GM12878 (cell line): ENCODE measurements around the gene ZMYND10. TPM values are rescaled to one million over a fixed set of nuclear protein-coding genes. Genes with fewer than 3 reads are reported as not detected.

Source experiments
- ATAC-seq: fragments of 200-7000 bp; cut with Tn5 transposase; 3 replicates; pipeline ENCODE4 v1.9.1; 2020; ENCODE audit warnings: mild to moderate bottlenecking, moderate library complexity
- BruUV-seq: library from RNA; stranded (reverse); fragments of 400-500 nt; replicated peaks from 2 replicates; lab custom pipeline; 2021; lab: Mats Ljungman, UMichigan
- CTCF ChIA-PET: fragments of 300-600 bp; sonication (Branson Sonifier 250); formaldehyde crosslinking; extraction: SDS; loops from one replicate; lab custom pipeline; 2021; ENCODE audit warnings: inconsistent platforms; lab: Yijun Ruan, JAX
- POLR2A ChIA-PET: fragments of 350-600 bp; formaldehyde crosslinking; extraction: SDS; loops from one replicate; lab custom pipeline; 2021; ENCODE audit warnings: inconsistent platforms; lab: Charles Lee
- RAD21 ChIA-PET: fragments of 300-600 bp; sonication (Branson Sonifier 250); formaldehyde crosslinking; loops from one replicate; lab custom pipeline; 2023; ENCODE audit warnings: antibody characterized with exemption; ENCODE audit not compliant: unreplicated experiment; lab: Charles Lee
- SMC1A ChIA-PET: fragments of 300-600 bp; sonication (Branson Sonifier 250); formaldehyde crosslinking; loops from one replicate; lab custom pipeline; 2023; ENCODE audit not compliant: unreplicated experiment, uncharacterized antibody; lab: Charles Lee
- DNase-seq: peaks from one replicate; pipeline ENCODE4 v3.0.0-alpha.2; 2011; ENCODE audit warnings: low read depth, low spot score
- FAIRE-seq: peaks from 3 replicates; lab custom pipeline; 2011; peaks lifted over from hg19 to GRCh38; lab: Jason Lieb, UNC
- H2AFZ ChIP-seq: 2 replicates; pipeline ENCODE4 v1.6.0; 2011; ENCODE audit warnings: low read depth, low read length, control low read depth; ENCODE audit not compliant: control insufficient read depth
- H3K27ac ChIP-seq: 2 replicates; pipeline ENCODE4 v1.5.1; 2011; ENCODE audit warnings: control low read depth; ENCODE audit not compliant: control insufficient read depth, insufficient read depth
- H3K27me3 ChIP-seq, 2 experiments: replicated peaks in 1 of 2; 2 replicates each; pipeline versions ENCODE4 v1.6.0 to v1.6.1; 2011; ENCODE audit warnings: low read length in 1 of 2; ENCODE audit not compliant: control insufficient read depth in 2 of 2, insufficient read depth in 2 of 2
- H3K36me3 ChIP-seq, 2 experiments: 2 replicates each; pipeline ENCODE4 v1.5.1; 2011; ENCODE audit warnings: low read length in 1 of 2; ENCODE audit not compliant: control insufficient read depth in 2 of 2, insufficient read depth in 2 of 2
- H3K4me1 ChIP-seq: 2 replicates; pipeline ENCODE4 v1.6.1; 2011; ENCODE audit warnings: mild to moderate bottlenecking, low read length, moderate library complexity, mixed read lengths; ENCODE audit not compliant: control insufficient read depth, insufficient read depth
- H3K4me2 ChIP-seq: 2 replicates; pipeline ENCODE4 v1.6.0; 2011; ENCODE audit warnings: control low read depth; ENCODE audit not compliant: control insufficient read depth, insufficient read depth
- H3K4me3 ChIP-seq: fragments of 200-600 bp; sonication (generic); 2 replicates; pipeline ENCODE4 v1.5.1; 2016
- H3K79me2 ChIP-seq: 2 replicates; pipeline ENCODE4 v1.6.0; 2011; ENCODE audit warnings: low read length; ENCODE audit not compliant: control insufficient read depth, insufficient read depth
- H3K9ac ChIP-seq: 2 replicates; pipeline ENCODE4 v1.8.0; 2011; ENCODE audit warnings: low read length, control low read depth, mixed read lengths; ENCODE audit not compliant: control insufficient read depth, insufficient read depth
- H3K9me3 ChIP-seq: replicated peaks from 3 replicates; pipeline ENCODE4 v1.5.1; 2011; ENCODE audit warnings: mild to moderate bottlenecking, low read length; ENCODE audit not compliant: control insufficient read depth, insufficient read depth
- H4K20me1 ChIP-seq: 2 replicates; pipeline ENCODE4 v1.6.0; 2011; ENCODE audit not compliant: control insufficient read depth, insufficient read depth
- CEBPB ChIP-seq, 2 experiments: fragments of 150-350 bp in 1 of 2; IDR thresholded peaks; 2 replicates each; pipeline ENCODE4 v1.6.1; 2012 to 2014; ENCODE audit warnings: low read depth in 2 of 2, low read length in 2 of 2, borderline replicate concordance in 1 of 2, inconsistent platforms in 1 of 2
- MTA2 ChIP-seq: fragments of 450-650 bp; IDR thresholded peaks from 2 replicates; pipeline ENCODE4 v1.6.1; 2016; ENCODE audit warnings: low read depth, mild to moderate bottlenecking, moderate library complexity
- MYC ChIP-seq: IDR thresholded peaks from 2 replicates; pipeline ENCODE4 v1.6.1; 2011; ENCODE audit warnings: mild to moderate bottlenecking, low read length, moderate library complexity, inconsistent platforms; ENCODE audit not compliant: insufficient read depth, insufficient replicate concordance, insufficient read length, severe bottlenecking
- NFYB ChIP-seq: IDR thresholded peaks from 2 replicates; pipeline ENCODE4 v1.6.1; 2011; ENCODE audit warnings: low read depth, mild to moderate bottlenecking, low read length, improper control_type of control experiment, moderate library complexity; ENCODE audit not compliant: insufficient read depth
- PML ChIP-seq: IDR thresholded peaks from 2 replicates; pipeline ENCODE4 v1.6.1; 2012; ENCODE audit warnings: low read length, inconsistent platforms
- RAD51 ChIP-seq: fragments of 450-650 bp; IDR thresholded peaks from 2 replicates; pipeline ENCODE4 v1.6.1; 2016; ENCODE audit warnings: moderate library complexity, mild to moderate bottlenecking, inconsistent platforms
- ZNF24 ChIP-seq: fragments of 450-650 bp; IDR thresholded peaks from 2 replicates; pipeline ENCODE4 v1.6.1; 2017; ENCODE audit warnings: antibody characterized with exemption, mild to moderate bottlenecking
- ZNF274 ChIP-seq: IDR thresholded peaks from one replicate; pipeline ENCODE4 v1.8.0; 2011; ENCODE audit not compliant: insufficient read length, insufficient read depth
- ZNF384 ChIP-seq: IDR thresholded peaks from 2 replicates; pipeline ENCODE4 v1.6.1; 2012; ENCODE audit warnings: low read depth, mild to moderate bottlenecking, low read length, improper control_type of control experiment, borderline replicate concordance
- ZNF622 ChIP-seq: fragments of 450-650 bp; IDR thresholded peaks from 2 replicates; pipeline ENCODE4 v1.6.1; 2017; ENCODE audit warnings: mild to moderate bottlenecking, inconsistent platforms
- WGBS: methylation state at CpG from one replicate; pipeline ENCODE4 v1.1.6; 2016; ENCODE audit warnings: low lambda C conversion rate; ENCODE audit not compliant: insufficient replicate concordance, insufficient coverage; ENCODE audit errors: missing lambda C conversion rate; 5-methylcytosine and 5-hydroxymethylcytosine counted together
- in situ Hi-C: fragments of 300-500 bp; cut with MboI; formaldehyde crosslinking; loops from 9 replicates; pipeline ENCODE4 v1.14.3; 2018; ENCODE audit warnings: mixed read lengths
- intact Hi-C: fragments of 100-400 bp; cut with micrococcal nuclease; formaldehyde crosslinking; loops from one replicate; pipeline ENCODE4 v1.14.2; 2022; ENCODE audit not compliant: unreplicated experiment
- polyA plus RNA-seq, 11 experiments: library from polyadenylated mRNA; depleted of rRNA in 4 of 11; unstranded in 6 of 11; stranded (reverse) in 5 of 11; fragments of >200 nt; fragmentation: Nextera tagmentation in 4 of 11; fragmentation: Illumina TruSeq in 1 of 11; extraction: Ambion mirVana in 4 of 11; extraction: Trizol in 1 of 11; gene quantifications; 1 replicate in 1 of 11; 2 replicates in 10 of 11; pipeline versions ENCODE4 v1.2.1 to v1.2.3, GENCODE V29; 2011 to 2016; ENCODE audit warnings: inconsistent platforms in 2 of 11, missing spikeins in 2 of 11, low read depth in 1 of 11
- total RNA-seq, 4 experiments: library from RNA; depleted of rRNA in 3 of 4; stranded (reverse); fragments of >200 nt in 3 of 4; fragmentation: Illumina TruSeq in 1 of 4; extraction: Trizol in 1 of 4; gene quantifications; 2 replicates each; pipeline versions ENCODE4 v1.2.1 to v1.2.3, GENCODE V29; 2013 to 2021
- TF ChIP-seq, protein P1 (sequence below): fragments of 450-650 bp; IDR thresholded peaks from 2 replicates; pipeline ENCODE4 v1.6.1; 2018; ENCODE audit warnings: mild to moderate bottlenecking, low read depth, moderate library complexity; ENCODE audit not compliant: partially characterized antibody
- TF ChIP-seq, protein P2 (sequence below): fragments of 150-350 bp; IDR thresholded peaks from 2 replicates; pipeline ENCODE4 v1.6.1; 2016; ENCODE audit warnings: low read depth, low read length
- TF ChIP-seq, protein P3 (sequence below): fragments of 450-650 bp; IDR thresholded peaks from 2 replicates; pipeline ENCODE4 v1.6.1; 2017; ENCODE audit warnings: mild to moderate bottlenecking, moderate library complexity

The ZMYND10 gene
- total and polyA plus RNA-seq, 10 of the 15 experiments (the other 5 are each of a cell fraction or from before 2014, with no cell fraction given) = 0.11 to 1.0 (median 0.37) TPM

DNA sequence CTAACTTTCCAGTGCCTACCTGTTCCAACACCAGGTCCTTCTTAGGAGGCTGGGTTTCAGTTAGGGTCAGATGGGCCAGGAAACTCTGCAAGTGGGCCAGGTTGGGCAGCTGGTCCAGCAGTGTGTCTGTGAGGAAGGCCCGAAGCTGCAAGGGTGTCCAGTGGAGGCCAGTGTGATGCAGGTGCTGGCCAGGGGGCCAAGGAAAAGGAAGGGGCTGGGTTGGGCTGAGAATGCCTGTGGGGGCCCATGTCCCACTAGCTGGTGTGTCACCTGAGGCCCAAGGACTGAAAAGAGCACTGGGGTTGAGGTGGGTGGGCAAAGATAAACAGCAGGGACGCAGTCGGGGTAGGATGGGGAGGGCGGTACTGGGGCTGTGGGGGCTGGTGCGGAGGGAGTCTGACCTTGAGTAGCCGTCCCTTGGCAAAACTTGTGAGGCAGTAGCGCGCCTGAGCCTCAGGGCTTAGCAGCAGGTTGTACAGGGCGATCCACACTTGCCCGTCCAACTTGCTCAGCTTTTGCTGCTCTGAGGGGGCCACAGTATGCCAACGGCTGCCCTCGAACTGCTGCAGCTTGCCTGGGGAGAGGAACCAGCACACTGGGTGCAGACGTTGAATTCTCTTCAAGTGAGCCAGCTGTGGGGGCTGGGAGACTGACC is 3.4 kb downstream of the ZMYND10 start:
- Histone ChIP-seq H2AFZ (no peak overlapping the region), H3K9me3 (no peaks in the 10 kb centered on the region), H3K79me2 (peaks cover 34% of the 10 kb centered on the region), H4K20me1 (no peaks in the 10 kb centered on the region), H3K27me3 (no peaks in the 10 kb centered on the region), H3K4me2 (no peak overlapping the region), H3K4me1 (peaks cover 8% of the 10 kb centered on the region; the same call in 1 of the 2 replicates), H3K9ac (no peak overlapping the region), H3K4me3 (no peak overlapping the region), H3K36me3 (no peaks in the 10 kb centered on the region), H3K27ac (no peak overlapping the region)
- intact Hi-C loops (no loop called here), in situ Hi-C loops (no loop called here)
- WGBS = 79% methylated on average over 12 of the region's 13 CpGs
- FAIRE-seq = no peak
- no TSS peak for BruUV-seq
- CTCF ChIA-PET = no interaction called here
- no peak for ATAC-seq
- DNase-seq = no peak
- RAD21 ChIA-PET = no interaction called here
- SMC1A ChIA-PET = no interaction called here
- POLR2A ChIA-PET = interaction anchor here (0.7 to 7.0 kb wide), 3 partner anchors 8 to 107 kb away, joined by 3 to 84 read pairs (median 3); partner anchors contain the start of genes CYB561D2 and NPRL2
- TF ChIP-seq ZNF622 (no peak), RAD51 (no peak), NFYB (no peak), MYC (no peak), ZNF384 (no peak), ZNF24 (no peak), MTA2 (no peak), PML (no peak), CEBPB (IDR thresholded peaks at IDR 0.05; ENCODE audit: borderline replicate concordance in 1 of 2, low read depth in 2 of 2, low read length in 2 of 2) (no peak), ZNF274 (no peak)
- TF ChIP-seq, protein P1, sequence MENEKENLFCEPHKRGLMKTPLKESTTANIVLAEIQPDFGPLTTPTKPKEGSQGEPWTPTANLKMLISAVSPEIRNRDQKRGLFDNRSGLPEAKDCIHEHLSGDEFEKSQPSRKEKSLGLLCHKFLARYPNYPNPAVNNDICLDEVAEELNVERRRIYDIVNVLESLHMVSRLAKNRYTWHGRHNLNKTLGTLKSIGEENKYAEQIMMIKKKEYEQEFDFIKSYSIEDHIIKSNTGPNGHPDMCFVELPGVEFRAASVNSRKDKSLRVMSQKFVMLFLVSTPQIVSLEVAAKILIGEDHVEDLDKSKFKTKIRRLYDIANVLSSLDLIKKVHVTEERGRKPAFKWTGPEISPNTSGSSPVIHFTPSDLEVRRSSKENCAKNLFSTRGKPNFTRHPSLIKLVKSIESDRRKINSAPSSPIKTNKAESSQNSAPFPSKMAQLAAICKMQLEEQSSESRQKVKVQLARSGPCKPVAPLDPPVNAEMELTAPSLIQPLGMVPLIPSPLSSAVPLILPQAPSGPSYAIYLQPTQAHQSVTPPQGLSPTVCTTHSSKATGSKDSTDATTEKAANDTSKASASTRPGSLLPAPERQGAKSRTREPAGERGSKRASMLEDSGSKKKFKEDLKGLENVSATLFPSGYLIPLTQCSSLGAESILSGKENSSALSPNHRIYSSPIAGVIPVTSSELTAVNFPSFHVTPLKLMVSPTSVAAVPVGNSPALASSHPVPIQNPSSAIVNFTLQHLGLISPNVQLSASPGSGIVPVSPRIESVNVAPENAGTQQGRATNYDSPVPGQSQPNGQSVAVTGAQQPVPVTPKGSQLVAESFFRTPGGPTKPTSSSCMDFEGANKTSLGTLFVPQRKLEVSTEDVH = no peak
- TF ChIP-seq, protein P2, sequence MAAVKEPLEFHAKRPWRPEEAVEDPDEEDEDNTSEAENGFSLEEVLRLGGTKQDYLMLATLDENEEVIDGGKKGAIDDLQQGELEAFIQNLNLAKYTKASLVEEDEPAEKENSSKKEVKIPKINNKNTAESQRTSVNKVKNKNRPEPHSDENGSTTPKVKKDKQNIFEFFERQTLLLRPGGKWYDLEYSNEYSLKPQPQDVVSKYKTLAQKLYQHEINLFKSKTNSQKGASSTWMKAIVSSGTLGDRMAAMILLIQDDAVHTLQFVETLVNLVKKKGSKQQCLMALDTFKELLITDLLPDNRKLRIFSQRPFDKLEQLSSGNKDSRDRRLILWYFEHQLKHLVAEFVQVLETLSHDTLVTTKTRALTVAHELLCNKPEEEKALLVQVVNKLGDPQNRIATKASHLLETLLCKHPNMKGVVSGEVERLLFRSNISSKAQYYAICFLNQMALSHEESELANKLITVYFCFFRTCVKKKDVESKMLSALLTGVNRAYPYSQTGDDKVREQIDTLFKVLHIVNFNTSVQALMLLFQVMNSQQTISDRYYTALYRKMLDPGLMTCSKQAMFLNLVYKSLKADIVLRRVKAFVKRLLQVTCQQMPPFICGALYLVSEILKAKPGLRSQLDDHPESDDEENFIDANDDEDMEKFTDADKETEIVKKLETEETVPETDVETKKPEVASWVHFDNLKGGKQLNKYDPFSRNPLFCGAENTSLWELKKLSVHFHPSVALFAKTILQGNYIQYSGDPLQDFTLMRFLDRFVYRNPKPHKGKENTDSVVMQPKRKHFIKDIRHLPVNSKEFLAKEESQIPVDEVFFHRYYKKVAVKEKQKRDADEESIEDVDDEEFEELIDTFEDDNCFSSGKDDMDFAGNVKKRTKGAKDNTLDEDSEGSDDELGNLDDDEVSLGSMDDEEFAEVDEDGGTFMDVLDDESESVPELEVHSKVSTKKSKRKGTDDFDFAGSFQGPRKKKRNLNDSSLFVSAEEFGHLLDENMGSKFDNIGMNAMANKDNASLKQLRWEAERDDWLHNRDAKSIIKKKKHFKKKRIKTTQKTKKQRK = no peak
- TF ChIP-seq, protein P3, sequence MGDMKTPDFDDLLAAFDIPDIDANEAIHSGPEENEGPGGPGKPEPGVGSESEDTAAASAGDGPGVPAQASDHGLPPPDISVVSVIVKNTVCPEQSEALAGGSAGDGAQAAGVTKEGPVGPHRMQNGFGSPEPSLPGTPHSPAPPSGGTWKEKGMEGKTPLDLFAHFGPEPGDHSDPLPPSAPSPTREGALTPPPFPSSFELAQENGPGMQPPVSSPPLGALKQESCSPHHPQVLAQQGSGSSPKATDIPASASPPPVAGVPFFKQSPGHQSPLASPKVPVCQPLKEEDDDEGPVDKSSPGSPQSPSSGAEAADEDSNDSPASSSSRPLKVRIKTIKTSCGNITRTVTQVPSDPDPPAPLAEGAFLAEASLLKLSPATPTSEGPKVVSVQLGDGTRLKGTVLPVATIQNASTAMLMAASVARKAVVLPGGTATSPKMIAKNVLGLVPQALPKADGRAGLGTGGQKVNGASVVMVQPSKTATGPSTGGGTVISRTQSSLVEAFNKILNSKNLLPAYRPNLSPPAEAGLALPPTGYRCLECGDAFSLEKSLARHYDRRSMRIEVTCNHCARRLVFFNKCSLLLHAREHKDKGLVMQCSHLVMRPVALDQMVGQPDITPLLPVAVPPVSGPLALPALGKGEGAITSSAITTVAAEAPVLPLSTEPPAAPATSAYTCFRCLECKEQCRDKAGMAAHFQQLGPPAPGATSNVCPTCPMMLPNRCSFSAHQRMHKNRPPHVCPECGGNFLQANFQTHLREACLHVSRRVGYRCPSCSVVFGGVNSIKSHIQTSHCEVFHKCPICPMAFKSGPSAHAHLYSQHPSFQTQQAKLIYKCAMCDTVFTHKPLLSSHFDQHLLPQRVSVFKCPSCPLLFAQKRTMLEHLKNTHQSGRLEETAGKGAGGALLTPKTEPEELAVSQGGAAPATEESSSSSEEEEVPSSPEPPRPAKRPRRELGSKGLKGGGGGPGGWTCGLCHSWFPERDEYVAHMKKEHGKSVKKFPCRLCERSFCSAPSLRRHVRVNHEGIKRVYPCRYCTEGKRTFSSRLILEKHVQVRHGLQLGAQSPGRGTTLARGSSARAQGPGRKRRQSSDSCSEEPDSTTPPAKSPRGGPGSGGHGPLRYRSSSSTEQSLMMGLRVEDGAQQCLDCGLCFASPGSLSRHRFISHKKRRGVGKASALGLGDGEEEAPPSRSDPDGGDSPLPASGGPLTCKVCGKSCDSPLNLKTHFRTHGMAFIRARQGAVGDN = no peak
